ENCODE results near the gene TUBB. TPM values are rescaled to one million over a fixed set of nuclear protein-coding genes. Genes with fewer than 3 reads are reported as not detected.

TUBB gene
- total and polyA plus RNA-seq, 2 donors (not counting 3 experiments of a cell fraction or from before 2014, with no cell fraction given), result 1,276 to 1,408 TPM

- peak overlapping the region; percentile 56 for H3K9ac ChIP-seq (replicated peaks; ENCODE audit: extremely low read depth, insufficient read depth, low read length)
- peak overlapping the region; percentile 78 for H2AFZ ChIP-seq (ENCODE audit: low read depth, low read length)
- TF ChIP-seq EZH2 (IDR thresholded peaks at IDR 0.05; ENCODE audit: borderline replicate concordance, low read depth, low read length, severe bottlenecking), result no peak
- TF ChIP-seq JUN (IDR thresholded peaks at IDR 0.05; ENCODE audit: borderline replicate concordance, insufficient read depth, insufficient read length, low read depth), result no peak
- TF ChIP-seq MAX (IDR thresholded peaks at IDR 0.05; ENCODE audit: insufficient read depth, insufficient read length), result no peak
- TF ChIP-seq POLR2A (IDR thresholded peaks at IDR 0.05; ENCODE audit: low read depth, low read length), result no peak
- no peak for TF ChIP-seq POLR2AphosphoS5 (IDR thresholded peaks at IDR 0.05; ENCODE audit: insufficient read depth, low read depth, low read length)
- TF ChIP-seq CTCF (IDR thresholded peaks at IDR 0.05; ENCODE audit: extremely low read depth in 1 of 2, insufficient read depth in 1 of 2, low read depth in 1 of 2, low read length in 2 of 2), result no peak
- POLR2A ChIA-PET, result interaction anchor here (1.1 to 1.8 kb wide), 2 partner anchors 26 to 30 kb away, joined by 3 to 4 read pairs; partner anchors contain the start of gene MDC1
- CTCF ChIA-PET, result interaction anchor here (1.4 to 2.5 kb wide), 5 partner anchors 12 to 39 kb away, joined by 3 to 19 read pairs (median 9); partner anchors contain the start of genes DHX16 and MDC1
- no peaks in the 10 kb centered on the region for H3K27me3 ChIP-seq (ENCODE audit: control insufficient read depth in 2 of 2, insufficient read depth in 2 of 2, low read length in 2 of 2)
- BruUV-seq (replicated peaks), result no TSS peak
- no peaks in the 10 kb centered on the region for H3K36me3 ChIP-seq (ENCODE audit: control insufficient read depth in 2 of 2, extremely low read depth in 1 of 2, insufficient read depth in 2 of 2, low read length in 2 of 2)
- dilution Hi-C loops (cut with MboI; ENCODE audit: extremely low pct_ligation_motif_present, low sequenced_read_pairs) (no loop called here), intact Hi-C loops (cut with micrococcal nuclease) (no loop called here)
- H3K9me1 ChIP-seq (replicated peaks; ENCODE audit: control insufficient read depth, extremely low read depth, insufficient read depth, low read length), result no peaks in the 10 kb centered on the region
- peaks cover 24% of the 10 kb centered on the region for H3K79me2 ChIP-seq (ENCODE audit: control insufficient read depth, insufficient read depth, low read length)
- no peaks in the 10 kb centered on the region for H4K20me1 ChIP-seq (replicated peaks; ENCODE audit: control insufficient read depth, extremely low read depth, insufficient read depth, low read length)
- DNase-seq (ENCODE audit: low read depth, low spot score) (no peak), FAIRE-seq (no peak)
- H3K27ac ChIP-seq (ENCODE audit: insufficient read depth, low read depth, low read length), result peak overlapping the region; percentile 54
- H3K4me2 ChIP-seq (ENCODE audit: insufficient read depth, low read length), result peak overlapping the region; percentile 91
- H3K4me1 ChIP-seq (ENCODE audit: control insufficient read depth, extremely low read depth, insufficient read depth, low read length), result peaks cover 28% of the 10 kb centered on the region
- peak overlapping the region; percentile 55 to 84 (median 72) for H3K4me3 ChIP-seq (replicated peaks in 1 of 3; ENCODE audit: insufficient read depth in 1 of 3, low read depth in 1 of 3, low read length in 3 of 3)
- no peaks in the 10 kb centered on the region for H3K9me3 ChIP-seq (replicated peaks; ENCODE audit: control insufficient read depth, insufficient read depth, low read length)
Observed at GRCh38 chr6:30691208-30691847, 28.8 kb upstream of the TUBB start.
